SU-DHL-6 (cell line): ENCODE measurements around the gene FOXO6.
"Not testable (repeated sequence)": the region's sequence is repeated elsewhere in the genome, so short reads cannot be mapped to it uniquely, and the experiment has no call there.

Experiments used
- H2AFZ ChIP-seq: fragments of 200-600 bp; sonication (generic); 2 replicates; pipeline ENCODE4 v1.6.1; 2014; ENCODE audit warnings: low read depth, mild to moderate bottlenecking, moderate library complexity, mixed read lengths, antibody characterized with exemption, low read length; ENCODE audit not compliant: severe bottlenecking
- H3F3A ChIP-seq: fragments of 200-600 bp; shearing (Covaris generic); 2 replicates; pipeline ENCODE4 v1.6.0; 2016; ENCODE audit warnings: antibody characterized with exemption, mild to moderate bottlenecking; ENCODE audit not compliant: insufficient read depth
- H3K27ac ChIP-seq: fragments of 200-600 bp; sonication (generic); 2 replicates; pipeline ENCODE4 v1.5.1; 2016; ENCODE audit warnings: low read depth, mild to moderate bottlenecking, low read length, moderate library complexity, mixed read lengths
- H3K27me3 ChIP-seq: fragments of 200-600 bp; sonication (generic), shearing (Covaris generic); 2 replicates; pipeline ENCODE4 v1.6.0; 2014; ENCODE audit warnings: mild to moderate bottlenecking, low read length
- H3K36me3 ChIP-seq: fragments of 200-600 bp; sonication (generic); 2 replicates; pipeline ENCODE4 v1.6.1; 2014; ENCODE audit warnings: mild to moderate bottlenecking, low read length, mixed read lengths
- H3K4me2 ChIP-seq: fragments of 300-600, 200-600 bp; shearing (Covaris generic), sonication (generic); 2 replicates; pipeline ENCODE4 v1.6.0; 2014; ENCODE audit warnings: low read length, low read depth, mild to moderate bottlenecking; ENCODE audit not compliant: poor library complexity, severe bottlenecking
- H3K4me3 ChIP-seq: fragments of 200-600 bp; sonication (generic); 2 replicates; pipeline ENCODE4 v1.5.1; 2014; ENCODE audit warnings: antibody characterized with exemption, low read length, mild to moderate bottlenecking, mixed read lengths; ENCODE audit not compliant: insufficient read depth, poor library complexity, severe bottlenecking
- H3K79me2 ChIP-seq: fragments of 200-600 bp; sonication (generic); 2 replicates; pipeline ENCODE4 v1.6.1; 2014; ENCODE audit warnings: mild to moderate bottlenecking, low read length, moderate library complexity; ENCODE audit not compliant: insufficient read depth
- H3K9ac ChIP-seq: fragments of 200-600 bp; sonication (generic); 2 replicates; pipeline ENCODE4 v1.7.0; 2014; ENCODE audit warnings: mild to moderate bottlenecking, low read length
- H3K9me2 ChIP-seq: fragments of 200-600 bp; sonication (generic); replicated peaks from 2 replicates; pipeline ENCODE4 v1.6.1; 2014; ENCODE audit warnings: low read length; ENCODE audit not compliant: insufficient read depth
- H3K9me3 ChIP-seq: fragments of 200-600 bp; sonication (generic); 2 replicates; pipeline ENCODE4 v1.6.1; 2014; ENCODE audit warnings: low read length, mixed read lengths; ENCODE audit not compliant: insufficient read depth
- H4K20me1 ChIP-seq: fragments of 200-600 bp; sonication (generic); 2 replicates; pipeline ENCODE4 v1.6.1; 2014; ENCODE audit warnings: low read depth, mild to moderate bottlenecking, antibody characterized with exemption, low read length, moderate library complexity, mixed read lengths
- CTCF ChIP-seq: fragments of 200-600 bp; sonication (generic); IDR thresholded peaks from one replicate; pipeline ENCODE4 v1.5.1; 2017; ENCODE audit warnings: antibody characterized with exemption, mild to moderate bottlenecking, low read length, moderate library complexity; ENCODE audit not compliant: insufficient read depth, poor library complexity, severe bottlenecking
- EZH2phosphoT487 ChIP-seq: fragments of 200-600 bp; sonication (generic), shearing (Covaris generic); conservative IDR thresholded peaks from 2 replicates; pipeline ENCODE4 v1.6.1; 2018; ENCODE audit warnings: mild to moderate bottlenecking, antibody characterized with exemption, low read length, moderate library complexity, mixed read lengths

Gene FOXO6

GRCh38 chr1:41329662-41330587 lies 31.3 kb upstream of the FOXO6 start:
- H3K9ac ChIP-seq, result no peak overlapping the region
- no peak overlapping the region for H3K4me2 ChIP-seq
- H3F3A ChIP-seq, result no peaks in the 10 kb centered on the region
- no peak overlapping the region for H3K27ac ChIP-seq
- H2AFZ ChIP-seq, result no peak overlapping the region
- no peaks in the 10 kb centered on the region for H3K9me3 ChIP-seq
- H3K4me3 ChIP-seq, result no peak overlapping the region
- H3K9me2 ChIP-seq, result no peaks in the 10 kb centered on the region
- no peaks in the 10 kb centered on the region for H3K79me2 ChIP-seq
- TF ChIP-seq CTCF (no peak), EZH2phosphoT487 (no peak)
- H4K20me1 ChIP-seq, result no peaks in the 10 kb centered on the region
- no peaks in the 10 kb centered on the region for H3K27me3 ChIP-seq
- no peaks in the 10 kb centered on the region for H3K36me3 ChIP-seq

GRCh38 chr1:41330588-41331545 lies 30.4 kb upstream of the FOXO6 start:
- Histone ChIP-seq H3K36me3 (no peaks in the 10 kb centered on the region), H2AFZ (no peak overlapping the region), H4K20me1 (no peaks in the 10 kb centered on the region), H3K27ac (no peak overlapping the region), H3K4me3 (no peak overlapping the region), H3K9me2 (no peaks in the 10 kb centered on the region), H3K4me2 (no peak overlapping the region), H3K79me2 (no peaks in the 10 kb centered on the region), H3K27me3 (no peaks in the 10 kb centered on the region), H3F3A (no peaks in the 10 kb centered on the region), H3K9me3 (no peaks in the 10 kb centered on the region), H3K9ac (no peak overlapping the region)
- TF ChIP-seq EZH2phosphoT487 (no peak), CTCF (no peak)

GRCh38 chr1:41331546-41331917 lies 29.7 kb upstream of the FOXO6 start:
- H3K27me3 ChIP-seq, result no peaks in the 10 kb centered on the region
- no peaks in the 10 kb centered on the region for H4K20me1 ChIP-seq
- no peak overlapping the region for H3K4me3 ChIP-seq
- no peak for TF ChIP-seq CTCF
- no peak for TF ChIP-seq EZH2phosphoT487
- no peaks in the 10 kb centered on the region for H3K79me2 ChIP-seq
- H3F3A ChIP-seq, result no peaks in the 10 kb centered on the region
- no peaks in the 10 kb centered on the region for H3K36me3 ChIP-seq
- no peak overlapping the region for H3K4me2 ChIP-seq
- no peak overlapping the region for H3K9ac ChIP-seq
- no peak overlapping the region for H3K27ac ChIP-seq
- no peaks in the 10 kb centered on the region for H3K9me3 ChIP-seq
- no peaks in the 10 kb centered on the region for H3K9me2 ChIP-seq
- H2AFZ ChIP-seq, result no peak overlapping the region

- H3F3A ChIP-seq, H4K20me1 ChIP-seq, H3K9me3 ChIP-seq, H3K79me2 ChIP-seq, H2AFZ ChIP-seq, H3K4me2 ChIP-seq, H3K9ac ChIP-seq, H3K27ac ChIP-seq, H3K36me3 ChIP-seq, H3K4me3 ChIP-seq, H3K27me3 ChIP-seq, H3K9me2 ChIP-seq: not testable (repeated sequence)
Observed at GRCh38 chr1:41332161-41332560, 29.1 kb upstream of the FOXO6 start.
